ENCODE measurements around the gene UNC93A. TPM values are rescaled to one million over a fixed set of nuclear protein-coding genes. Genes with fewer than 3 reads are reported as not detected.

Gene UNC93A
- total RNA-seq, 1 donor from 2014 or later, result not detected

- H3K4me3 ChIP-seq (ENCODE audit: low read length in 3 of 3), result no peak overlapping the region
- no peaks in the 10 kb centered on the region for H3K4me1 ChIP-seq (ENCODE audit: control insufficient read depth in 3 of 3, insufficient read depth in 3 of 3, low read length in 3 of 3)
- peaks cover 0 to 11% (median 4%) of the 10 kb centered on the region in 3 donors for H3K27me3 ChIP-seq (ENCODE audit: control insufficient read depth in 3 of 3, insufficient read depth in 3 of 3, low read length in 3 of 3)
- H3K9ac ChIP-seq (ENCODE audit: low read depth in 1 of 3, low read length in 3 of 3), result no peak overlapping the region
- no peak overlapping the region for H3K27ac ChIP-seq (ENCODE audit: low read depth, low read length)
- no peaks in the 10 kb centered on the region for H3K9me3 ChIP-seq (ENCODE audit: control insufficient read depth in 3 of 3, low read length in 3 of 3)
- H3K36me3 ChIP-seq (ENCODE audit: control insufficient read depth in 3 of 3, insufficient read depth in 3 of 3, low read length in 3 of 3), result no peaks in the 10 kb centered on the region
Observed at GRCh38 chr6:167324111-167324510, 33.0 kb downstream of the UNC93A start.

- Histone ChIP-seq H3K27me3 (ENCODE audit: control insufficient read depth in 3 of 3, insufficient read depth in 3 of 3, low read length in 3 of 3) (peaks cover 0 to 11% (median 4%) of the 10 kb centered on the region in 3 donors), H3K9ac (ENCODE audit: low read depth in 1 of 3, low read length in 3 of 3) (no peak overlapping the region), H3K9me3 (ENCODE audit: control insufficient read depth in 3 of 3, low read length in 3 of 3) (no peaks in the 10 kb centered on the region), H3K27ac (ENCODE audit: low read depth, low read length) (no peak overlapping the region), H3K36me3 (ENCODE audit: control insufficient read depth in 3 of 3, insufficient read depth in 3 of 3, low read length in 3 of 3) (no peaks in the 10 kb centered on the region), H3K4me1 (ENCODE audit: control insufficient read depth in 3 of 3, insufficient read depth in 3 of 3, low read length in 3 of 3) (no peaks in the 10 kb centered on the region), H3K4me3 (ENCODE audit: low read length in 3 of 3) (no peak overlapping the region)
Observed at GRCh38 chr6:167325766-167326165, 34.7 kb downstream of the UNC93A start.

GRCh38 chr6:167327391-167327790 lies 36.3 kb downstream of the UNC93A start:
- Histone ChIP-seq H3K36me3 (ENCODE audit: control insufficient read depth in 3 of 3, insufficient read depth in 3 of 3, low read length in 3 of 3) (no peaks in the 10 kb centered on the region), H3K4me3 (ENCODE audit: low read length in 3 of 3) (no peak overlapping the region), H3K27ac (ENCODE audit: low read depth, low read length) (no peak overlapping the region), H3K9me3 (ENCODE audit: control insufficient read depth in 3 of 3, low read length in 3 of 3) (no peaks in the 10 kb centered on the region), H3K27me3 (ENCODE audit: control insufficient read depth in 3 of 3, insufficient read depth in 3 of 3, low read length in 3 of 3) (peaks cover 0 to 15% (median 4%) of the 10 kb centered on the region in 3 donors), H3K4me1 (ENCODE audit: control insufficient read depth in 3 of 3, insufficient read depth in 3 of 3, low read length in 3 of 3) (no peaks in the 10 kb centered on the region), H3K9ac (ENCODE audit: low read depth in 1 of 3, low read length in 3 of 3) (no peak overlapping the region)

- Histone ChIP-seq H3K9me3 (ENCODE audit: control insufficient read depth in 3 of 3, low read length in 3 of 3) (no peaks in the 10 kb centered on the region), H3K27ac (ENCODE audit: low read depth, low read length) (no peak overlapping the region), H3K36me3 (ENCODE audit: control insufficient read depth in 3 of 3, insufficient read depth in 3 of 3, low read length in 3 of 3) (no peaks in the 10 kb centered on the region), H3K4me3 (ENCODE audit: low read length in 3 of 3) (no peak overlapping the region), H3K4me1 (ENCODE audit: control insufficient read depth in 3 of 3, insufficient read depth in 3 of 3, low read length in 3 of 3) (no peaks in the 10 kb centered on the region), H3K9ac (ENCODE audit: low read depth in 1 of 3, low read length in 3 of 3) (no peak overlapping the region), H3K27me3 (ENCODE audit: control insufficient read depth in 3 of 3, insufficient read depth in 3 of 3, low read length in 3 of 3) (peaks cover 0 to 15% (median 4%) of the 10 kb centered on the region in 3 donors)
Observed at GRCh38 chr6:167328086-167328485, 37.0 kb downstream of the UNC93A start.

GRCh38 chr6:167329014-167329413 lies 37.9 kb downstream of the UNC93A start:
- no peaks in the 10 kb centered on the region for H3K36me3 ChIP-seq (ENCODE audit: control insufficient read depth in 3 of 3, insufficient read depth in 3 of 3, low read length in 3 of 3)
- H3K27ac ChIP-seq (ENCODE audit: low read depth, low read length), result no peak overlapping the region
- no peak overlapping the region for H3K9ac ChIP-seq (ENCODE audit: low read depth in 1 of 3, low read length in 3 of 3)
- H3K27me3 ChIP-seq (ENCODE audit: control insufficient read depth in 3 of 3, insufficient read depth in 3 of 3, low read length in 3 of 3), result peaks cover 0 to 14% (median 4%) of the 10 kb centered on the region in 3 donors
- no peak overlapping the region for H3K4me3 ChIP-seq (ENCODE audit: low read length in 3 of 3)
- H3K4me1 ChIP-seq (ENCODE audit: control insufficient read depth in 3 of 3, insufficient read depth in 3 of 3, low read length in 3 of 3), result no peaks in the 10 kb centered on the region
- no peaks in the 10 kb centered on the region for H3K9me3 ChIP-seq (ENCODE audit: control insufficient read depth in 3 of 3, low read length in 3 of 3)

- H3K9ac ChIP-seq (ENCODE audit: low read depth in 1 of 3, low read length in 3 of 3), result no peak overlapping the region
- H3K27me3 ChIP-seq (ENCODE audit: control insufficient read depth in 3 of 3, insufficient read depth in 3 of 3, low read length in 3 of 3), result peaks cover 0 to 5% (median 4%) of the 10 kb centered on the region in 3 donors
- H3K27ac ChIP-seq (ENCODE audit: low read depth, low read length), result no peak overlapping the region
- no peak overlapping the region for H3K4me3 ChIP-seq (ENCODE audit: low read length in 3 of 3)
- H3K9me3 ChIP-seq (ENCODE audit: control insufficient read depth in 3 of 3, low read length in 3 of 3), result no peaks in the 10 kb centered on the region
- no peaks in the 10 kb centered on the region for H3K4me1 ChIP-seq (ENCODE audit: control insufficient read depth in 3 of 3, insufficient read depth in 3 of 3, low read length in 3 of 3)
- no peaks in the 10 kb centered on the region for H3K36me3 ChIP-seq (ENCODE audit: control insufficient read depth in 3 of 3, insufficient read depth in 3 of 3, low read length in 3 of 3)
Observed at GRCh38 chr6:167330750-167331149, 39.6 kb downstream of the UNC93A start.

- Histone ChIP-seq H3K4me1 (ENCODE audit: control insufficient read depth in 3 of 3, insufficient read depth in 3 of 3, low read length in 3 of 3) (no peaks in the 10 kb centered on the region), H3K27me3 (ENCODE audit: control insufficient read depth in 3 of 3, insufficient read depth in 3 of 3, low read length in 3 of 3) (peaks cover 0 to 4% (median 3%) of the 10 kb centered on the region in 3 donors), H3K4me3 (ENCODE audit: low read length in 3 of 3) (no peak overlapping the region), H3K9ac (ENCODE audit: low read depth in 1 of 3, low read length in 3 of 3) (no peak overlapping the region), H3K9me3 (ENCODE audit: control insufficient read depth in 3 of 3, low read length in 3 of 3) (no peaks in the 10 kb centered on the region), H3K27ac (ENCODE audit: low read depth, low read length) (no peak overlapping the region), H3K36me3 (ENCODE audit: control insufficient read depth in 3 of 3, insufficient read depth in 3 of 3, low read length in 3 of 3) (no peaks in the 10 kb centered on the region)
Observed at GRCh38 chr6:167331565-167331964, 40.5 kb downstream of the UNC93A start.

GRCh38 chr6:167336844-167337630 lies 45.9 kb downstream of the UNC93A start:
- Histone ChIP-seq H3K9ac (ENCODE audit: low read depth in 1 of 3, low read length in 3 of 3) (no peak overlapping the region), H3K4me1 (ENCODE audit: control insufficient read depth in 3 of 3, insufficient read depth in 3 of 3, low read length in 3 of 3) (no peaks in the 10 kb centered on the region), H3K27me3 (ENCODE audit: control insufficient read depth in 3 of 3, insufficient read depth in 3 of 3, low read length in 3 of 3) (peaks cover 4 to 6% (median 4%) of the 10 kb centered on the region in 3 donors), H3K36me3 (ENCODE audit: control insufficient read depth in 3 of 3, insufficient read depth in 3 of 3, low read length in 3 of 3) (no peaks in the 10 kb centered on the region), H3K27ac (ENCODE audit: low read depth, low read length) (no peak overlapping the region), H3K9me3 (ENCODE audit: control insufficient read depth in 3 of 3, low read length in 3 of 3) (no peaks in the 10 kb centered on the region), H3K4me3 (ENCODE audit: low read length in 3 of 3) (no peak overlapping the region)

GRCh38 chr6:167337675-167338449 lies 46.7 kb downstream of the UNC93A start:
- Histone ChIP-seq H3K9me3 (ENCODE audit: control insufficient read depth in 3 of 3, low read length in 3 of 3) (no peaks in the 10 kb centered on the region), H3K4me1 (ENCODE audit: control insufficient read depth in 3 of 3, insufficient read depth in 3 of 3, low read length in 3 of 3) (no peaks in the 10 kb centered on the region), H3K9ac (ENCODE audit: low read depth in 1 of 3, low read length in 3 of 3) (no peak overlapping the region), H3K27me3 (ENCODE audit: control insufficient read depth in 3 of 3, insufficient read depth in 3 of 3, low read length in 3 of 3) (peaks cover 4 to 6% (median 5%) of the 10 kb centered on the region in 3 donors), H3K36me3 (ENCODE audit: control insufficient read depth in 3 of 3, insufficient read depth in 3 of 3, low read length in 3 of 3) (no peaks in the 10 kb centered on the region), H3K27ac (ENCODE audit: low read depth, low read length) (no peak overlapping the region), H3K4me3 (ENCODE audit: low read length in 3 of 3) (no peak overlapping the region)

GRCh38 chr6:167338541-167339117 lies 47.5 kb downstream of the UNC93A start:
- Histone ChIP-seq H3K4me3 (ENCODE audit: low read length in 3 of 3) (no peak overlapping the region), H3K4me1 (ENCODE audit: control insufficient read depth in 3 of 3, insufficient read depth in 3 of 3, low read length in 3 of 3) (no peaks in the 10 kb centered on the region), H3K27me3 (ENCODE audit: control insufficient read depth in 3 of 3, insufficient read depth in 3 of 3, low read length in 3 of 3) (peaks cover 4 to 12% (median 11%) of the 10 kb centered on the region in 3 donors)

More at GRCh38 chr6:167338541-167339117, 47.5 kb downstream of the UNC93A start:
- no peaks in the 10 kb centered on the region for H3K36me3 ChIP-seq (ENCODE audit: control insufficient read depth in 3 of 3, insufficient read depth in 3 of 3, low read length in 3 of 3)
- no peak overlapping the region for H3K27ac ChIP-seq (ENCODE audit: low read depth, low read length)
- H3K9me3 ChIP-seq (ENCODE audit: control insufficient read depth in 3 of 3, low read length in 3 of 3), result no peaks in the 10 kb centered on the region
- no peak overlapping the region for H3K9ac ChIP-seq (ENCODE audit: low read depth in 1 of 3, low read length in 3 of 3)

Data from skeletal muscle tissue (tissue), 4 donors.